Right cardiac atrium (tissue), 5 donors: ENCODE results near the gene CHRNG. TPM values are rescaled to one million over a fixed set of nuclear protein-coding genes. Genes with fewer than 3 reads are reported as not detected.

Experiments
- ATAC-seq, 2 donors: fragments of 200-7000 bp; cut with Tn5 transposase; one replicate each; pipeline versions ENCODE4 v1.8.0 to v1.9.1; 2020; ENCODE audit warnings: moderate library complexity in 2 of 2, mild to moderate bottlenecking in 1 of 2
- DNase-seq, 3 donors: peaks; one replicate each; pipeline ENCODE4 v3.0.0-alpha.2; 2020
- H3K27ac ChIP-seq: one replicate; pipeline ENCODE4 v1.5.1; 2013; ENCODE audit warnings: mild to moderate bottlenecking, low read length, control low read depth, moderate library complexity
- H3K27me3 ChIP-seq: one replicate; pipeline ENCODE4 v1.6.1; 2013; ENCODE audit not compliant: control insufficient read depth, insufficient read depth
- H3K4me1 ChIP-seq: one replicate; pipeline ENCODE4 v1.6.1; 2013; ENCODE audit warnings: low read length; ENCODE audit not compliant: control insufficient read depth, insufficient read depth
- H3K4me3 ChIP-seq: one replicate; pipeline ENCODE4 v1.5.1; 2013; ENCODE audit warnings: low read length, control low read depth
- H3K9me3 ChIP-seq: one replicate; pipeline ENCODE4 v1.6.1; 2013; ENCODE audit warnings: low read length; ENCODE audit not compliant: control insufficient read depth
- whole genome bisulfite sequencing: extraction: QIAGEN DNeasy Blood & Tissue Kit; methylation state at CpG from one replicate; pipeline ENCODE4 v1.1.7; 2013; 5-methylcytosine and 5-hydroxymethylcytosine counted together
- intact Hi-C, 4 donors: fragments of 100-400 bp; cut with DNase I; formaldehyde crosslinking; loops; one replicate each; pipeline versions ENCODE4 v1.11.0 to v1.14.0; 2022 to 2023
- polyA plus RNA-seq: library from polyadenylated mRNA; stranded (reverse); fragments of 200-250 nt; gene quantifications from one replicate; pipeline ENCODE4 v1.2.3, GENCODE V29; 2013
- total RNA-seq, 4 donors: library from RNA; stranded (reverse); fragmentation: NEBNext Ultra II Directional; extraction: Animal tissue kit (Norgen Biotek cat#: 25700); gene quantifications; one replicate each; pipeline ENCODE4 v1.2.1, GENCODE V29; 2021
- donor health status: healthy with polysubstance abuse.
- donor health status: DM: no; HTN: yes; CAD: no.
- donor health status: DM: no; HTN: no; CAD: no.
- donor health status: DM: no; HTN: yes; CAD: no; lungs with severe emphysema.
- donor health status: DM: yes; HTN: yes; CAD: no.

The CHRNG gene
- total and polyA plus RNA-seq, 5 donors: not detected

- Histone ChIP-seq H3K27me3 (no peaks in the 10 kb centered on the region), H3K9me3 (peaks cover 2% of the 10 kb centered on the region), H3K4me1 (no peaks in the 10 kb centered on the region), H3K27ac (no peak overlapping the region), H3K4me3 (no peak overlapping the region)
- 64% methylated on average over 4 of the region's 4 CpGs for WGBS
- DNase-seq: peak in 1 of 3 donors; percentile 69
- ATAC-seq: no peak
- intact Hi-C loops: no loop called here
Measured at GRCh38 chr2:232537499-232537898, 2.0 kb upstream of the CHRNG start.

- no peak overlapping the region for H3K4me3 ChIP-seq
- DNase-seq (no peak), ATAC-seq (no peak)
- intact Hi-C loops: no loop called here
- no peak overlapping the region for H3K27ac ChIP-seq
- H3K9me3 ChIP-seq: peaks cover 2% of the 10 kb centered on the region
- WGBS: 22% methylated on average over 4 of the region's 4 CpGs
- H3K4me1 ChIP-seq: no peaks in the 10 kb centered on the region
- no peaks in the 10 kb centered on the region for H3K27me3 ChIP-seq
Measured at GRCh38 chr2:232538671-232539070, 821 bp upstream of the CHRNG start.

- Histone ChIP-seq H3K27me3 (no peaks in the 10 kb centered on the region), H3K9me3 (peaks cover 2% of the 10 kb centered on the region), H3K4me1 (no peaks in the 10 kb centered on the region), H3K27ac (no peak overlapping the region), H3K4me3 (no peak overlapping the region)
- 87% methylated on average over 17 of the region's 17 CpGs for WGBS
- ATAC-seq (no peak), DNase-seq (peak in 1 of 3 donors; percentile 36)
- intact Hi-C loops: no loop called here
Measured at GRCh38 chr2:232540441-232541041, 1.0 kb downstream of the CHRNG start.

GRCh38 chr2:232541195-232541960, 1.9 kb downstream of the CHRNG start:
- Histone ChIP-seq H3K27ac (no peak overlapping the region), H3K4me1 (no peaks in the 10 kb centered on the region), H3K27me3 (no peaks in the 10 kb centered on the region), H3K4me3 (no peak overlapping the region), H3K9me3 (no peaks in the 10 kb centered on the region)
- intact Hi-C loops: no loop called here
- ATAC-seq (no peak), DNase-seq (no peak)
- WGBS: 54% methylated on average over 19 of the region's 19 CpGs

- H3K4me3 ChIP-seq: no peak overlapping the region
- no peaks in the 10 kb centered on the region for H3K4me1 ChIP-seq
- H3K9me3 ChIP-seq: no peaks in the 10 kb centered on the region
- no peak for DNase-seq
- 61% methylated on average over 9 of the region's 9 CpGs for WGBS
- intact Hi-C loops: no loop called here
- H3K27ac ChIP-seq: no peak overlapping the region
- no peak for ATAC-seq
- no peaks in the 10 kb centered on the region for H3K27me3 ChIP-seq
Measured at GRCh38 chr2:232541961-232542714, 2.6 kb downstream of the CHRNG start.

GRCh38 chr2:232542715-232543467, 3.4 kb downstream of the CHRNG start:
- ATAC-seq (no peak), DNase-seq (peak in 2 of 3 donors; percentile 5 to 28)
- H3K27me3 ChIP-seq: no peaks in the 10 kb centered on the region
- intact Hi-C loops: no loop called here
- H3K4me3 ChIP-seq: no peak overlapping the region
- 87% methylated on average over 20 of the region's 20 CpGs for WGBS
- H3K27ac ChIP-seq: no peak overlapping the region
- no peaks in the 10 kb centered on the region for H3K4me1 ChIP-seq
- H3K9me3 ChIP-seq: no peaks in the 10 kb centered on the region

- WGBS: 90% methylated on average over 14 of the region's 14 CpGs
- H3K27ac ChIP-seq: no peak overlapping the region
- H3K9me3 ChIP-seq: no peaks in the 10 kb centered on the region
- intact Hi-C loops: no loop called here
- DNase-seq: peak in 2 of 3 donors; percentile 6 to 46
- ATAC-seq: no peak
- no peak overlapping the region for H3K4me3 ChIP-seq
- H3K4me1 ChIP-seq: no peaks in the 10 kb centered on the region
- H3K27me3 ChIP-seq: no peaks in the 10 kb centered on the region
Measured at GRCh38 chr2:232543491-232543890, 4.0 kb downstream of the CHRNG start.

GRCh38 chr2:232543928-232544631, 4.6 kb downstream of the CHRNG start:
- Histone ChIP-seq H3K27me3 (no peaks in the 10 kb centered on the region), H3K4me3 (no peak overlapping the region), H3K27ac (no peak overlapping the region), H3K4me1 (no peaks in the 10 kb centered on the region), H3K9me3 (no peaks in the 10 kb centered on the region)
- ATAC-seq (no peak), DNase-seq (peak in 2 of 3 donors; percentile 16 to 54)
- WGBS: 91% methylated on average over 19 of the region's 19 CpGs
- intact Hi-C loops: no loop called here

- H3K27me3 ChIP-seq: no peaks in the 10 kb centered on the region
- 94% methylated on average over 6 of the region's 6 CpGs for WGBS
- no peak overlapping the region for H3K27ac ChIP-seq
- no peak for DNase-seq
- intact Hi-C loops: no loop called here
- no peak for ATAC-seq
- H3K4me3 ChIP-seq: no peak overlapping the region
- no peaks in the 10 kb centered on the region for H3K4me1 ChIP-seq
- no peaks in the 10 kb centered on the region for H3K9me3 ChIP-seq
Measured at GRCh38 chr2:232544674-232545073, 5.2 kb downstream of the CHRNG start.

GRCh38 chr2:232545511-232546375, 6.3 kb downstream of the CHRNG start:
- WGBS: 88% methylated on average over 17 of the region's 17 CpGs
- Histone ChIP-seq H3K27ac (no peak overlapping the region), H3K27me3 (no peaks in the 10 kb centered on the region), H3K4me1 (no peaks in the 10 kb centered on the region), H3K9me3 (no peaks in the 10 kb centered on the region), H3K4me3 (no peak overlapping the region)
- intact Hi-C loops: no loop called here
- DNase-seq (no peak), ATAC-seq (no peak)
